HG02938 (cell line): ENCODE data around the gene TCAP.

ENCODE experiments used
- ATAC-seq: cut with Tn5 transposase; IDR thresholded peaks from one replicate; pipeline ENCODE4 v1.9.1; 2021; ENCODE audit warnings: mild to moderate bottlenecking, moderate library complexity; ENCODE audit not compliant: unreplicated experiment

TCAP gene

DNA sequence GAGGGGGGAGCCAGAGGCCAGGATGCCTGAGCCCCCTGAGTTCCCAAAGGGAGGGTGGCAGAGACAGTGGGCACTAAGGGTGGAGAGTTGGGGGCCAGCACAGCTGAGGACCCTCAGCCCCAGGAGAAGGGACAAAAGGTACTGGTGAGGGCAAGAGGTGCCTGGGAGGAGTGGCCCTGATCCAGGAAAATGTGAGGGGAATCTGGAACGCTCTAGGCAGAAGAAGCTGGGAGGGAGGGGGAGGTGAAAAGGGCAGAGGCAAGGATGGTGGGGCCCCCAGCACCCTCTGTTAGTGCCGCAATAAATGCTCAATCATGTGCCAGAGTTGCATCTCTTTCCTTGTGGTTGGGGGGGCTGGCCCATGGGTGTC, 1.1 kb downstream of the TCAP start:
- no peak for ATAC-seq

DNA sequence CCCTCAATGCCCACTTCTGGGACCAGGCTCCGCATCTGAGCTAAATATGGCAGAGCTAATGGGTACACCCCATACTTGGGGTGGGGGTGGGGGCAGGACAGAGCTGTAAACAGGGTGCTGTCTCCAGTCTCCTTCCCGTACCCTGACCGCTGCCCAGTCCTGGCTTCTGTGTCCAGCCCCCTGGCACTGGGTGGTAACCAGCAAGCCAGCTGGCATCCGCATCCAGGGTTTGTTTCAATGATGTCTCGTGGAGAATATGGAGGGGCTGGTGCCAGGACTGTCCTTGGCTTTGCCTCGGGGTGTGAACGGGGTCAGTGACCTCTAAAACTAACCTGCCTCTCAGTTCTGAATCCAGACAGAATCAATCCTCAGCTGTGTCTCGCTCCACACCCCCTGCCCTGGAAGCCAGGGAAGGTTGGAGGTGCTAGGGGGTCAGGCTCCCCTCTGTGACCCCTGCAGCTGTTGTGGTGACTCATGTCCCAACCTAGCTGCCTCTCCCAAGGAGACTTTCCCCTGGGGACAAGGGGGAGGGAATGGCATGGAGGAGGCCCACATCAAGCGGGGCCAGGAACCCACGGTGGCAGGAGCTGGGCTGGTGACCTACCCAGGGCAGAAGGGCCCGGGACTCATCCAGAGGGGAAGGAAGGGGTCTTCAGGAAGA, 1.6 kb downstream of the TCAP start:
- no peak for ATAC-seq

GRCh38 chr17:39667262-39667944, 2.3 kb downstream of the TCAP start:
- ATAC-seq, result no peak

DNA sequence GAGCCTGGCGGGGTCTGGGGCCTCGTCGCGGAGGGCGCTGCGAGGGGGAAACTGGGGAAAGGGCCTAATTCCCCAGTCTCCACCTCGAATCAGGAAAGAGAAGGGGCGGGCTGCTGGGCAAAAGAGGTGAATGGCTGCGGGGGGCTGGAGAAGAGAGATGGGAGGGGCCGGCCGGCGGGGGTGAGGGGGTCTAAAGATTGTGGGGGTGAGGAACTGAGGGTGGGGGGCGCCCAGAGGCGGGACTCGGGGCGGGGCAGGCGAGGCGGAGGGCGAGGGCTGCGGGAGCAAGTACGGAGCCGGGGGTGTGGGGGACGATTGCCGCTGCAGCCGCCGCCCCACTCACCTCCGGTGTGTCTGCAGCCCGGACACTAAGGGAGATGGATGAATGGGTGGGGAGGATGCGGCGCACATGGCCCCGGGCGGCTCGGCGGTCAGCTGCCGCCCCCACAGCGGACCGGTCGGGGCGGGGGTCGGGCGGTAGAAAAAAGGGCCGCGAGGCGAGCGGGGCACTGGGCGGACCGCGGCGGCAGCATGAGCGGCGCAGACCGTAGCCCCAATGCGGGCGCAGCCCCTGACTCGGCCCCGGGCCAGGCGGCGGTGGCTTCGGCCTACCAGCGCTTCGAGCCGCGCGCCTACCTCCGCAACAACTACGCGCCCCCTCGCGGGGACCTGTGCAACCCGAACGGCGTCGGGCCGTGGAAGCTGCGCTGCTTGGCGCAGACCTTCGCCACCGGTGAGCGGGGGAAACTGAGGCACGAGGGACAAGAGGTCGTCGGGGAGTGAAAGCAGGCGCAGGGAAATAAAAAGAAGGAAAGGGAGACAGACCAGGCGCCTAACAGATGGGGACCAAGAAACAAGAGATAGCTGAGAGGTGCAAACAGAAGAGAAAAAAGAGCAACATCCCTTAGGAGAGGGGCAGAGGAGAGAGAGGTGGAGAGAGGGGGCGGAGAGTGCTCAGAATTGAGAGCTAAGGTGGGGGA, 3.1 kb downstream of the TCAP start, which contains the start of gene PNMT:
Gene PNMT (plus strand): TSS at position 509 of the 980 bp plus-strand sequence. CDS start 23 bp downstream, at position 532.
- ATAC-seq, result no peak

- ATAC-seq, result no peak
Measured at GRCh38 chr17:39669897-39670735, 5.0 kb downstream of the TCAP start.

DNA sequence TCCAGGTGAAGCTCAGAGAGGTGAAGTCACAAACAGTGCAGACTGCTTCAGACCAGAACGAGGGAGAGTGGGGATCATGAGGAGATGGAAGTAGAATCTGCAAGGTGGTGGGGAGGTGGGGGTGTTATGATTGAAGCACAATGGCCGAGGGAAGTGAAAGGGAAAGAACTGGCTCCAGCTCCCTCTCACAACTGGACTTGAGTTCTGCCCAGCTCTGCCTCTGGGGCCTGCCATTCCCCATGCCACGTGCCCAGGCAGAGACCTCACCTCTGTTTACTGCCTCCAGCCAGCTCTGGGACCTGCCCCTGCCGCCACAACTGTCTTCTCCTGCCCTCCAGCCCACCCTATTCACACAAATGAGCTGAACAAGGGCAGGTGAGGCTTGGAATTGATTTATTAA, 5.6 kb downstream of the TCAP start:
- ATAC-seq, result no peak

- ATAC-seq, result no peak
Measured at GRCh38 chr17:39671651-39672521, 6.7 kb downstream of the TCAP start.

DNA sequence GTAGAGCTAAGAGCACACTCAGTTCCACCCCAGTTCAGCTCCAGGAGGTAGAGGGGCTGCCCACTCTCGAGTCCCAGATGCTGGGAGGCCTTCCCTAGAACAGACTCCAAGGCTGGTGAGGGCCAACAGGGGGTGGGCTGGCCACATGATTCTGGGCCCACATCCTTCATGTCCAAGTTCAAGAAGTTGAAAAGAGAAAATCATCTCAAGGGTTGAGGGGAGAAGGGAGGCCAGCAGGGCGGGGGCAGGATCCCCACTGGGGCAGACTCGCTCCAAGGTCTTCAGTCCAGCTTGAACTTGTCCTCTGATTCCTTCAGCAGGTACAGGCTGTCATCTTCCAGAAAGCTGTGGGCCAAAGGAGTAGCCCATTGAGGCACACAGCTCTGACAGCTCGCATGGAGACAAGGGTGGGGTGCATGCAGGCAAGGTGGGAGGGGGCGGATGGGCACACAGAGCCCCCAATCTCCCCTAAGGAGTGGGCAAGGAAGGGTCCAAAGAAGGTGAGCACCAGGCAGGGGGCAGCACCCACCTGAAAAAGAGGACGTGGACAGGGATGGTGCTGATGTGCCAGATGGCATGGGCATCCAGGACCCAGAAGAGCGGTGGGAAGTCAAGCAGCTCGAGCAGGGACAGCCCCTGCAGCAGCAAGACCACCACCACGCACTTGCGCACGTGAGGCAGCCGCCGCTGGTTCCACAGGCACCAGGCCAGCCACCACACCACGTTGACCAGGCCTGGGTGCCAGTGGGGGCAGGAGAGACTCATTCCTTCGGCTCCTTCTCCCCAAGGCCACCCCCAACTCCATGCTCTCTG, 7.6 kb downstream of the TCAP start:
- ATAC-seq, result no peak

DNA sequence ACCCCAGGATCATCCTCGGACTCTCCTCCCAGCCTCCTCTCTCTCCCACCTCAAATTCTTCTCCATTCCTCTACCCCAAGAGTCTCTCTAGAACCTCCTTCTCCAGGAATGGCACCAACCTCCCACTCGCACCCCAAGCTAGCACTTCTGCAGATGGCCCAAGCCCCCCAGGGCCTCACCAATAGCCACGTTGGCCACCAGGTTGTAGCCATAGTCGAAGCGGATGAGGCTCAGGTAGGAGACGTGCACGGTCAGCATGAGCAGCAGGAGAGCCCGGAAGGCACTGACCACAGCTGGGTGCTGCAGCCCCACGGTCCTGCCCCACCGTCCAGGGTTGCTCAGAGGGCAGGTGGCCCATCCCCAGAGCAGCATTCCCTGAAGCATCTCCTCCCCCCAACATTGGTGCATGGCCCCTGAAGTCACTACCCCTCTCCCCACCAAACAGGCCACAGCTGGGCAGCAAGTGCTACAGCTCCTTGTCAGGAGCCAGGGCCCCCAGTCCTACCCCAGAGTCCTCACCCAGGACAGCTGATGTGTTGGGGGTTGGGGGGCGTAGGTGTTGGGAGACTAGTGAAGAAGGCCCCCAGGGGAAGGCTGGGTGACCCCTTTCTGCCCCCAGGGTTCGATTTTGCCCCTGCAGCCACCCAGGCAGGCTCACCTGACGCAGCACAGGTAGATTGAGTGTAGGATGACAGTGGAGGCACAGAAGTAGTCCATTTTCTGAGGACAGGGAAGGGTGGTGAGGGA, 8.4 kb downstream of the TCAP start:
- no peak for ATAC-seq

DNA sequence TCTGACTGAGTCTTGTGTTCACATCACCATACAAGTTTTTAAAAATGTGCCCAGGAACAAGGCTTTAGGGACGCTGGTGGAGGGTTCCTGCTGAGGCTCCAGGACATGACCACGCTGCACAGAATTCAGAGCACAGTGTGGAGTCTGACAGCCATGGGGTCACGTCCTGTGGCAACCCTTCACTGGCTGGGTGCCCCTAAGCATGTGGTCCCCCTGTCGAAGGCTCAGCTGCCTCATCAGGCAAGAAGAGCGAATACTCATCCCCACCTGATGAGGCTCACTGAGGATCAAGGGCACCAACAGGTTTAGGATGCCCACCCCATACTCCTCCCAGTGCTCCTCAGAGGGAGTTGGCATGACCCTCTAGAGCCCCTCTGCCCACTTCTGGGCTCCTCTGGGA, 9.0 kb downstream of the TCAP start:
- no peak for ATAC-seq

DNA sequence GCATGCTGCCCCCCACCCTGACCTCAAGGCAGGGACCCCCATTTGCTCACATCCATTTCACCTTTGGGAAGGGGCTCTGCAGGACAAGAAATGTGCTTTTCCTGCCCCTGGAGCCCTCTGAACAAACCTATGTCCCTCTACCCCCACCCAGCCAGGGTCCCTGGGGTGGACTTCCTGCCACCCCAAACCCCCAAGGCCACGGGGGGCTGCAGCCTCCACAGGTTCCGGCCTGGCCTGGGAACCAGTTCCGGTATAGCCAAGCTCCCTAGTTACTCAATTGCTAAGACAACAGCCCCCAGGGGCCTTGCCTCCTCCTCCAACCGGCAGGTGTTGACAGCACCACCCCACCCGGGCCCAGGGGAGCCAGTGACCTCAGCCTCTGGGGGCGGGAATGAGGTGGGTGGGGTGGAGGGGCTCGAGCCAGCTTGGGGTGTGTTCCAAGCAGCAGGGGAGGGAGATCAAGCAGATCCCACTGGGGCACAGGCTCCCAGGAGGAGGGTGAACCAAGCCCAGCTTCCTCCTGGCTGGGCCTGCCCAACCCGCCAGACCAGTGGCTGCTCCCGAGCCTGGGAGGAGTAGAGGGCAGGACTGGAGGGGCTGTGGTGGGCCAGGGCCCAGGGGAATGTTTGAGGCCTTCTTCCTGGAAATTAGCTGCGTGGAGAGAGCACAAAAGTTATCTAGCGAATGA, 9.7 kb downstream of the TCAP start:
- ATAC-seq, result no peak

- no peak for ATAC-seq
Measured at GRCh38 chr17:39675390-39676082, 10.4 kb downstream of the TCAP start.

- no peak for ATAC-seq
Measured at GRCh38 chr17:39676198-39676819, 11.2 kb downstream of the TCAP start.

DNA sequence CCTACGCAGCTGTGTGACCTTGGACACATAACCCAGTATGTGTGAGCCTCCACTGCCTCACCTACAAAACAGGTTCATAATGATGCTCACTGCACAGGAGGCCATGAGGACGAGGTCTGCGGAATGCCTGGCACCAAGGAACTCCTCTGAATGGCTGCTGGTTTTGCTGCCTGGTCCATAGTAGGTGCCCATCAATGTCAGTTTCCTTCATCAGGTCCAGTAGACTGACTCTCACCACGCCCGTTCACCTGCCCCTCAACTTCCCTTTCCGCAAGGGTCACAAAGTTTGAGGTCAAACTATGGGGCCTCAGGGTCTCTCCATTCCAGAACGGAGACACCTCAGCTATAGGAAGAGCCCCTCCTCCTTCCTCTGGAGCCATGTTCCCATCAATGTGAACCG, 11.9 kb downstream of the TCAP start:
- ATAC-seq, result no peak

DNA sequence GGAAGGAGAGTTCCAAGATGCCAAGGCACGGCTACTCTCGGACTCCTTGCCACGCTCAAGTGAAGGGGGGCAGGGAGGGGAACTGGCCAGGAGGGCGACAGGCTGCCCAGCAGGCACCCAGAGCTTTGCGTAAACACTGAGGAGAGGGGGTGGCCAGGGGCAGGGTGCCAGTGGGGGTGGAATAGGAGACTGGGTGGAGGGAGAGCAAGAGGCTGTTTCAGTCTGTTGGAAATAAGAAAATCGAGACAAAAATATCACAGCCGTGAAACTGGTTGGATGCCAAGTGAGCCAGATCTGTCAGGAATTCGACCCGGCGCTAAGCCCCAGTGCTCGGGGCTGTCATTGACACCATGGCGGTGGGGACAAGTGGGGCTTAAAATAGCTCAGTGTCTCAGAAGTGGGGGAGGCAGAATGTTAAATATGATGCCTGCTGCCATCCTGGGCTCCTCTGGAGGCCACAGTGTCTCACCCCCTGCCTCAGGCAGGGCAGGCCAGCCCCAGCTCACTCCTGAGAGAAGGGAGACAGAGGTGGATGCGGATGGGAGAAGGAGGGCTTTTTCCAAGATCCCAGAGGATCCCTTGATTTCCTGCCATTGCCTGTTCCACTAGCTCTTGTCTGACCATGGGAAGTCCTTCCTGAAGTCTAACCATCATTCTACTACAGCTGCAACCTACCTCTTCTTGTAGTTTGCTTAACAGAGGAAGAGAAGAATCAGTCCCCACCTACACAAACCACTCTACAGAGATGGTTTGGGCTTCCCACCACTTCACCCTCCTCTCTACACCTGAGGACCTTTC, 12.6 kb downstream of the TCAP start:
- no peak for ATAC-seq
